ENCODE data around the gene STXBP5L. TPM values are rescaled to one million over a fixed set of nuclear protein-coding genes. Genes with fewer than 3 reads are reported as not detected.

STXBP5L gene
- total RNA-seq, 2 donors from 2014 or later: under 0.01 to 0.78 TPM

DNA sequence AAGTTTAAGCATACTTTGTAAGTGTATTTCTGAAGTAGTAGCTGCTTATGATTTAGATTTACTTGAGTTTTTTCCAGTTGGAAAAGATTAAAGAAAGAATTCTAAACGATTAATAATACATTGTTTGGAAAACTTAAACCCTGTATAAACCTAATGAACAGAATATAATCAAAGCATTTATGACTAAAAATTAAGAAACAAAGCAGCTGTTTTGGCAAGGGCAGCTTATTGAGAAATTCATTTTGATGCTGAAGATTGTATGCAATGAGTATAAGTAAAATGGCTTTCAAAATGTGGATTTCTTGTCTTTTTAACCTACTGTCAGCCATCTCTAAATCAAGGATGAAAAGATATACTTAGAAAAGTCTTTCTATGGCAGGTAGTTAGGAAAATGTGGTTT, 497.6 kb downstream of the STXBP5L start:
- Histone ChIP-seq H3K4me1 (no peaks in the 10 kb centered on the region), H3K9me3 (no peaks in the 10 kb centered on the region), H3K4me3 (no peak overlapping the region), H3K27me3 (no peaks in the 10 kb centered on the region), H3K36me3 (replicated peaks in 1 of 2; ENCODE audit: insufficient read depth in 1 of 2, low read depth in 2 of 2) (no peaks in the 10 kb centered on the region), H3K27ac (no peak overlapping the region)
- TF ChIP-seq, protein P1, sequence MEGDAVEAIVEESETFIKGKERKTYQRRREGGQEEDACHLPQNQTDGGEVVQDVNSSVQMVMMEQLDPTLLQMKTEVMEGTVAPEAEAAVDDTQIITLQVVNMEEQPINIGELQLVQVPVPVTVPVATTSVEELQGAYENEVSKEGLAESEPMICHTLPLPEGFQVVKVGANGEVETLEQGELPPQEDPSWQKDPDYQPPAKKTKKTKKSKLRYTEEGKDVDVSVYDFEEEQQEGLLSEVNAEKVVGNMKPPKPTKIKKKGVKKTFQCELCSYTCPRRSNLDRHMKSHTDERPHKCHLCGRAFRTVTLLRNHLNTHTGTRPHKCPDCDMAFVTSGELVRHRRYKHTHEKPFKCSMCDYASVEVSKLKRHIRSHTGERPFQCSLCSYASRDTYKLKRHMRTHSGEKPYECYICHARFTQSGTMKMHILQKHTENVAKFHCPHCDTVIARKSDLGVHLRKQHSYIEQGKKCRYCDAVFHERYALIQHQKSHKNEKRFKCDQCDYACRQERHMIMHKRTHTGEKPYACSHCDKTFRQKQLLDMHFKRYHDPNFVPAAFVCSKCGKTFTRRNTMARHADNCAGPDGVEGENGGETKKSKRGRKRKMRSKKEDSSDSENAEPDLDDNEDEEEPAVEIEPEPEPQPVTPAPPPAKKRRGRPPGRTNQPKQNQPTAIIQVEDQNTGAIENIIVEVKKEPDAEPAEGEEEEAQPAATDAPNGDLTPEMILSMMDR (IDR thresholded peaks at IDR 0.05): no peak
- TF ChIP-seq POLR2A (IDR thresholded peaks at IDR 0.05): no peak
- DNase-seq: no peak
- intact Hi-C loops (cut with DNase I): no loop called here
- ATAC-seq: no peak
- 60 to 68% methylated on average over 1 of the region's 1 CpG for WGBS, 2 donors

- Histone ChIP-seq H3K4me1 (no peaks in the 10 kb centered on the region), H3K27me3 (no peaks in the 10 kb centered on the region), H3K9me3 (no peaks in the 10 kb centered on the region), H3K36me3 (replicated peaks in 1 of 2; ENCODE audit: insufficient read depth in 1 of 2, low read depth in 2 of 2) (no peaks in the 10 kb centered on the region), H3K27ac (no peak overlapping the region), H3K4me3 (no peak overlapping the region)
- no peak for DNase-seq
- WGBS, 2 donors: 80 to 83% methylated on average over 1 of the region's 1 CpG
- TF ChIP-seq POLR2A (IDR thresholded peaks at IDR 0.05): no peak
- TF ChIP-seq, protein P1 (IDR thresholded peaks at IDR 0.05): no peak
- intact Hi-C loops (cut with DNase I): no loop called here
- ATAC-seq: no peak
Observed at GRCh38 chr3:121411523-121411922, 503.5 kb downstream of the STXBP5L start.

DNA sequence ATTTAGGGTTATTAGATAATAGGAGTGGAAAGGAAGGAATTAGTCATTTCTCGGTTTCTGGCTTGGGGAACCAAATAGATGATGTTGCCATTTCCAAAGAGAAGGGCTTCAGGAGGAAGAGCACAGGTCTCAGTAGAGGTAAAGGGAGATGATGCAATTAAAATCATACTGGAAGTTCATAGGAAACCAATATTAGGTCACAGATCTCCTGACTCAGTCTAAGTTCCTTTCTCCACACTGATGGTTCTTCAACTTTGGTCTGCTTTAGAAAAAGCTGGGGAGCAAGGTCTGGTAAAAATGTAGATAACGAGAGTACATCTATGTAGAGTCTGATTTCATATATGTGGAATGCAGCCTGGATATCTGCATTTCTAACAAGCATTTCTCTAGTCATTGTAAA, 506.9 kb downstream of the STXBP5L start:
- ATAC-seq (no peak), DNase-seq (no peak)
- TF ChIP-seq POLR2A (IDR thresholded peaks at IDR 0.05): no peak
- TF ChIP-seq, protein P1 (IDR thresholded peaks at IDR 0.05): no peak
- Histone ChIP-seq H3K4me3 (no peak overlapping the region), H3K27me3 (no peaks in the 10 kb centered on the region), H3K4me1 (no peaks in the 10 kb centered on the region), H3K36me3 (replicated peaks in 1 of 2; ENCODE audit: insufficient read depth in 1 of 2, low read depth in 2 of 2) (no peaks in the 10 kb centered on the region), H3K9me3 (no peaks in the 10 kb centered on the region), H3K27ac (no peak overlapping the region)
- intact Hi-C loops (cut with DNase I): no loop called here
- WGBS, 2 donors: 82 to 84% methylated on average over 2 of the region's 2 CpGs

- TF ChIP-seq, protein P1 (IDR thresholded peaks at IDR 0.05): no peak
- TF ChIP-seq POLR2A (IDR thresholded peaks at IDR 0.05): no peak
- no peaks in the 10 kb centered on the region for H3K4me1 ChIP-seq
- H3K9me3 ChIP-seq: no peaks in the 10 kb centered on the region
- H3K27ac ChIP-seq: no peak overlapping the region
- H3K27me3 ChIP-seq: no peaks in the 10 kb centered on the region
- DNase-seq (no peak), ATAC-seq (no peak)
- no peaks in the 10 kb centered on the region for H3K36me3 ChIP-seq (replicated peaks in 1 of 2; ENCODE audit: insufficient read depth in 1 of 2, low read depth in 2 of 2)
- intact Hi-C loops (cut with DNase I): no loop called here
- no peak overlapping the region for H3K4me3 ChIP-seq
- 89% methylated on average over 6 of the region's 6 CpGs for WGBS, 2 donors
Observed at GRCh38 chr3:121418182-121418581, 510.2 kb downstream of the STXBP5L start.

- no peak for DNase-seq
- H3K4me3 ChIP-seq: no peak overlapping the region
Observed at GRCh38 chr3:121424549-121424948, 516.5 kb downstream of the STXBP5L start.

More at GRCh38 chr3:121424549-121424948, 516.5 kb downstream of the STXBP5L start:
- no peaks in the 10 kb centered on the region for H3K4me1 ChIP-seq
- no peaks in the 10 kb centered on the region for H3K27me3 ChIP-seq
- no peak for ATAC-seq
- no peaks in the 10 kb centered on the region for H3K36me3 ChIP-seq (replicated peaks in 1 of 2; ENCODE audit: insufficient read depth in 1 of 2, low read depth in 2 of 2)
- intact Hi-C loops (cut with DNase I): no loop called here
- no peaks in the 10 kb centered on the region for H3K9me3 ChIP-seq
- TF ChIP-seq, protein P1 (IDR thresholded peaks at IDR 0.05): no peak
- TF ChIP-seq POLR2A (IDR thresholded peaks at IDR 0.05): no peak
- no peak overlapping the region for H3K27ac ChIP-seq
